PC-9 (cell line): ENCODE results near the gene ANTXR2.

ENCODE experiments used
- EZH2 ChIP-seq: fragments of 200-600 bp; sonication (generic); IDR thresholded peaks from 2 replicates; pipeline ENCODE4 v1.8.0; 2017; ENCODE audit warnings: antibody characterized with exemption, low read depth
- TF ChIP-seq, protein P1 (sequence below): fragments of 200-600 bp; sonication (generic); conservative IDR thresholded peaks from 2 replicates; pipeline ENCODE4 v1.6.1; 2017; ENCODE audit warnings: mixed run types, antibody characterized with exemption, mild to moderate bottlenecking, moderate library complexity

- TF ChIP-seq, protein P1, sequence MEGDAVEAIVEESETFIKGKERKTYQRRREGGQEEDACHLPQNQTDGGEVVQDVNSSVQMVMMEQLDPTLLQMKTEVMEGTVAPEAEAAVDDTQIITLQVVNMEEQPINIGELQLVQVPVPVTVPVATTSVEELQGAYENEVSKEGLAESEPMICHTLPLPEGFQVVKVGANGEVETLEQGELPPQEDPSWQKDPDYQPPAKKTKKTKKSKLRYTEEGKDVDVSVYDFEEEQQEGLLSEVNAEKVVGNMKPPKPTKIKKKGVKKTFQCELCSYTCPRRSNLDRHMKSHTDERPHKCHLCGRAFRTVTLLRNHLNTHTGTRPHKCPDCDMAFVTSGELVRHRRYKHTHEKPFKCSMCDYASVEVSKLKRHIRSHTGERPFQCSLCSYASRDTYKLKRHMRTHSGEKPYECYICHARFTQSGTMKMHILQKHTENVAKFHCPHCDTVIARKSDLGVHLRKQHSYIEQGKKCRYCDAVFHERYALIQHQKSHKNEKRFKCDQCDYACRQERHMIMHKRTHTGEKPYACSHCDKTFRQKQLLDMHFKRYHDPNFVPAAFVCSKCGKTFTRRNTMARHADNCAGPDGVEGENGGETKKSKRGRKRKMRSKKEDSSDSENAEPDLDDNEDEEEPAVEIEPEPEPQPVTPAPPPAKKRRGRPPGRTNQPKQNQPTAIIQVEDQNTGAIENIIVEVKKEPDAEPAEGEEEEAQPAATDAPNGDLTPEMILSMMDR, result no peak
- TF ChIP-seq EZH2, result no peak
Measured at GRCh38 chr4:80027611-80028010, 45.4 kb downstream of the ANTXR2 start.
